Suprapubic skin (tissue), 3 donors: ENCODE measurements around the gene CCT8.

ENCODE experiments used
- CTCF ChIP-seq, 2 donors: fragments of 200-600 bp in 1 of 2; fragments of 450-650 bp in 1 of 2; sonication (generic) in 1 of 2; IDR thresholded peaks; one replicate each; pipeline ENCODE4 v1.5.1; 2016 to 2019; ENCODE audit warnings: antibody characterized with exemption in 2 of 2, mild to moderate bottlenecking in 1 of 2, moderate library complexity in 1 of 2
- POLR2A ChIP-seq, 2 donors: fragments of 450-650 bp; IDR thresholded peaks; one replicate each; pipeline ENCODE4 v1.6.1; 2017; ENCODE audit warnings: antibody characterized with exemption in 2 of 2, mild to moderate bottlenecking in 2 of 2, moderate library complexity in 2 of 2

- TF ChIP-seq CTCF (IDR thresholded peaks at IDR 0.05) (no peak), POLR2A (IDR thresholded peaks at IDR 0.05) (no peak)
These were observed 16.9 kb downstream of the CCT8 start for GRCh38 chr21:29056538-29057050.
